ENCODE results near the gene NCAPH2. TPM values are rescaled to one million over a fixed set of nuclear protein-coding genes. Genes with fewer than 3 reads are reported as not detected.

NCAPH2 gene
- total and polyA plus RNA-seq, 9 of the 15 experiments (the other 6 are each of a cell fraction or from before 2014, with no cell fraction given): 3.6 to 88.6 (median 32.4) TPM

GRCh38 chr22:50528682-50529415, 20.8 kb downstream of the NCAPH2 start:
- H3K27me3 ChIP-seq (ENCODE audit: control insufficient read depth in 2 of 2, insufficient read depth in 2 of 2, low read length in 2 of 2): no peaks in the 10 kb centered on the region
- H3K4me2 ChIP-seq (ENCODE audit: insufficient read depth, low read length): no peak overlapping the region
- H3K4me1 ChIP-seq (replicated peaks in 1 of 2; ENCODE audit: control insufficient read depth in 2 of 2, insufficient read depth in 2 of 2, low read length in 2 of 2): peaks cover 12 to 72% of the 10 kb centered on the region in 2 experiments; a peak in 4 of 5 replicates
- FAIRE-seq (no peak), DNase-seq (ENCODE audit: extremely low read depth in 1 of 4, low spot score in 3 of 4) (no peak), ATAC-seq (no peak)
- ChIA-PET CTCF (ENCODE audit: low intra/inter-chr PET ratio) (no interaction called here), POLR2A (interaction anchor here (0.5 to 2.3 kb wide), 2 partner anchors 11 to 235 kb away, joined by 3 to 8 read pairs; no protein-coding TSS in a partner anchor)
- BruUV-seq (replicated peaks): no TSS peak
- H3K36me3 ChIP-seq (ENCODE audit: control insufficient read depth, insufficient read depth, low read length): peaks cover 10% of the 10 kb centered on the region; the same call in 1 of the 3 replicates
- no peaks in the 10 kb centered on the region for H3K9me1 ChIP-seq (ENCODE audit: control insufficient read depth, insufficient read depth, low read length)
- peaks cover 11% of the 10 kb centered on the region; the same call in 1 of the 2 replicates for H4K20me1 ChIP-seq (replicated peaks; ENCODE audit: control insufficient read depth, insufficient read depth, low read length)
- H3K9ac ChIP-seq (ENCODE audit: insufficient read depth in 1 of 2, low read depth in 2 of 2, low read length in 2 of 2): no peak overlapping the region
- peaks cover 29% of the 10 kb centered on the region for H3K79me2 ChIP-seq (ENCODE audit: control insufficient read depth, insufficient read depth, low read length)
- intact Hi-C loops (cut with micrococcal nuclease) (loop anchor here (5.0 kb wide), 1 partner anchor 33 kb away; the partner anchor contains the start of gene SYCE3), in situ Hi-C loops (cut with MboI) (no loop called here)
- H2AFZ ChIP-seq (ENCODE audit: low read depth, low read length): no peak overlapping the region
- H3K4me3 ChIP-seq: no peak overlapping the region
- no peak overlapping the region for H3K27ac ChIP-seq (ENCODE audit: extremely low read depth, low read depth, low read length)
- 0 out of 2 replicates have a peak, but pooled peaks cover 2% of the 10 kb centered on the region for H3K9me3 ChIP-seq (replicated peaks; ENCODE audit: control insufficient read depth, insufficient read depth, low read depth, low read length)
- WGBS (ENCODE audit: insufficient coverage, low coverage, missing lambda C conversion rate): 92% methylated on average over 4 of the region's 15 CpGs
- no peak for TF ChIP-seq CGGBP1 (CRISPR knock-in tag; IDR thresholded peaks at IDR 0.05)
- TF ChIP-seq ILK (tag; IDR thresholded peaks at IDR 0.05; ENCODE audit: borderline replicate concordance, low read depth): no peak
- TF ChIP-seq BRF1 (IDR thresholded peaks at IDR 0.05; ENCODE audit: borderline replicate concordance, extremely low read depth, insufficient read length): no peak
- TF ChIP-seq YY1 (IDR thresholded peaks at IDR 0.05; ENCODE audit: borderline replicate concordance in 1 of 3, control insufficient read depth in 1 of 3, extremely low read depth in 1 of 3, insufficient read depth in 3 of 3, insufficient read length in 1 of 3, insufficient replicate concordance in 2 of 3, low read depth in 1 of 3, low read length in 2 of 3): no peak
- TF ChIP-seq ATF3 (IDR thresholded peaks at IDR 0.05): no peak
- TF ChIP-seq ATF3 (CRISPR knock-in tag; conservative IDR thresholded peaks at IDR 0.05): no peak
- TF ChIP-seq ZNF212 (CRISPR knock-in tag; IDR thresholded peaks at IDR 0.05): no peak
- TF ChIP-seq PHB2 (IDR thresholded peaks at IDR 0.05; ENCODE audit: low read depth): no peak
- no peak for TF ChIP-seq ZNF280A (IDR thresholded peaks at IDR 0.05; ENCODE audit: low read depth, partially characterized antibody)
- no peak for TF ChIP-seq MAFF (IDR thresholded peaks at IDR 0.05; ENCODE audit: low read length)
- no peak for TF ChIP-seq USF1 (CRISPR knock-in tag; IDR thresholded peaks at IDR 0.05)
- no peak for TF ChIP-seq ZBTB12 (CRISPR knock-in tag; IDR thresholded peaks at IDR 0.05)
- no peak for TF ChIP-seq ERF (CRISPR knock-in tag; IDR thresholded peaks at IDR 0.05)
- no peak for TF ChIP-seq ZNF121 (CRISPR knock-in tag; conservative IDR thresholded peaks at IDR 0.05)
- no peak for TF ChIP-seq HDAC1 (IDR thresholded peaks at IDR 0.05)
- TF ChIP-seq MAFG (tag; conservative IDR thresholded peaks at IDR 0.05): no peak
